Activated T-helper 1 cell treated with anti-CD3 and anti-CD28 coated beads, Interleukin-12 subunit alpha, Interleukin-12 subunit beta, Interleukin-2, Interleukin-4 antibody, amounts not matched to agents 30 ng/mL and 10 ng/mL and 1 ng/mL, durations not matched to agents 14 hours and 24 hours and 36 hours (primary cell): ENCODE measurements around the gene UBR3. TPM values are rescaled to one million over a fixed set of nuclear protein-coding genes. Genes with fewer than 3 reads are reported as not detected.
"Not testable (repeated sequence)": the region's sequence is repeated elsewhere in the genome, so short reads cannot be mapped to it uniquely, and the experiment has no call there.

Experiments used
- DNase-seq: peaks from one replicate; pipeline ENCODE4 v3.0.0; 2021; ENCODE audit warnings: low spot score
- H3K27ac Mint-ChIP-seq: one replicate; pipeline ENCODE4 v1.8.0; 2021; ENCODE audit warnings: mild to moderate bottlenecking, mixed read lengths
- H3K27me3 Mint-ChIP-seq: one replicate; pipeline ENCODE4 v1.8.0; 2022; ENCODE audit warnings: mild to moderate bottlenecking, moderate library complexity, mixed read lengths; ENCODE audit not compliant: insufficient read depth
- H3K36me3 Mint-ChIP-seq: one replicate; pipeline ENCODE4 v1.8.0; 2021; ENCODE audit warnings: low read depth, mixed read lengths
- H3K4me1 Mint-ChIP-seq: one replicate; pipeline ENCODE4 v1.8.0; 2021; ENCODE audit warnings: low read depth, mixed read lengths
- H3K4me3 Mint-ChIP-seq: one replicate; pipeline ENCODE4 v1.8.0; 2021; ENCODE audit warnings: mild to moderate bottlenecking, moderate library complexity, mixed read lengths
- H3K9me3 Mint-ChIP-seq: one replicate; pipeline ENCODE4 v1.8.0; 2021; ENCODE audit warnings: mixed read lengths
- intact Hi-C: fragments of 100-400 bp; cut with micrococcal nuclease; formaldehyde crosslinking; loops from one replicate; pipeline ENCODE4 v1.15.1; 2024
- total RNA-seq: library from RNA; stranded (reverse); gene quantifications from 2 replicates; pipeline ENCODE4 v1.2.3, GENCODE V29; 2022

The UBR3 gene
- total RNA-seq, 1 donor from 2014 or later: 29.6 TPM

GRCh38 chr2:169936652-169937051, 109.4 kb downstream of the UBR3 start:
- H3K27me3 Mint-ChIP-seq, H3K4me1 Mint-ChIP-seq, H3K36me3 Mint-ChIP-seq, DNase-seq, H3K27ac Mint-ChIP-seq, H3K4me3 Mint-ChIP-seq, intact Hi-C loops, H3K9me3 Mint-ChIP-seq: not testable (repeated sequence)

GRCh38 chr2:169945515-169945914, 118.3 kb downstream of the UBR3 start:
- DNase-seq: no peak
- Mint-ChIP-seq H3K4me1 (peaks cover 6% of the 10 kb centered on the region), H3K4me3 (no peak overlapping the region), H3K27me3 (no peaks in the 10 kb centered on the region), H3K27ac (no peak overlapping the region), H3K36me3 (peaks cover 19% of the 10 kb centered on the region), H3K9me3 (no peaks in the 10 kb centered on the region)
- intact Hi-C loops: no loop called here

GRCh38 chr2:169946092-169946491, 118.8 kb downstream of the UBR3 start:
- H3K4me3 Mint-ChIP-seq: no peak overlapping the region
- intact Hi-C loops: no loop called here

GRCh38 chr2:169946546-169946945, 119.3 kb downstream of the UBR3 start:
- intact Hi-C loops: no loop called here
- H3K4me1 Mint-ChIP-seq: peaks cover 6% of the 10 kb centered on the region
- H3K27me3 Mint-ChIP-seq: no peaks in the 10 kb centered on the region
- no peak overlapping the region for H3K4me3 Mint-ChIP-seq
- no peak for DNase-seq
- H3K27ac Mint-ChIP-seq: no peak overlapping the region
- H3K36me3 Mint-ChIP-seq: peaks cover 19% of the 10 kb centered on the region
- H3K9me3 Mint-ChIP-seq: no peaks in the 10 kb centered on the region

More at GRCh38 chr2:169946092-169946491, 118.8 kb downstream of the UBR3 start:
- H3K9me3 Mint-ChIP-seq: no peaks in the 10 kb centered on the region
- no peak for DNase-seq
- H3K27me3 Mint-ChIP-seq: no peaks in the 10 kb centered on the region
- H3K36me3 Mint-ChIP-seq: peaks cover 19% of the 10 kb centered on the region
- no peak overlapping the region for H3K27ac Mint-ChIP-seq
- H3K4me1 Mint-ChIP-seq: peaks cover 6% of the 10 kb centered on the region

GRCh38 chr2:169955940-169956339, 128.7 kb downstream of the UBR3 start:
- Mint-ChIP-seq H3K27me3 (no peaks in the 10 kb centered on the region), H3K4me1 (no peaks in the 10 kb centered on the region), H3K36me3 (peaks cover 18% of the 10 kb centered on the region), H3K9me3 (peaks cover 5% of the 10 kb centered on the region), H3K4me3 (no peak overlapping the region), H3K27ac (no peak overlapping the region)
- DNase-seq: no peak
- intact Hi-C loops: no loop called here

GRCh38 chr2:169957219-169957618, 130.0 kb downstream of the UBR3 start:
- H3K27me3 Mint-ChIP-seq, H3K4me3 Mint-ChIP-seq, intact Hi-C loops, DNase-seq, H3K4me1 Mint-ChIP-seq, H3K9me3 Mint-ChIP-seq, H3K27ac Mint-ChIP-seq: not testable (repeated sequence)
- peaks cover 21% of the 10 kb centered on the region for H3K36me3 Mint-ChIP-seq

- Mint-ChIP-seq H3K4me3 (no peak overlapping the region), H3K27me3 (no peaks in the 10 kb centered on the region), H3K4me1 (no peaks in the 10 kb centered on the region), H3K9me3 (peaks cover 4% of the 10 kb centered on the region), H3K27ac (no peak overlapping the region), H3K36me3 (peaks cover 18% of the 10 kb centered on the region)
- no peak for DNase-seq
- intact Hi-C loops: no loop called here
These were observed 134.7 kb downstream of the UBR3 start for GRCh38 chr2:169961911-169962310.

DNA sequence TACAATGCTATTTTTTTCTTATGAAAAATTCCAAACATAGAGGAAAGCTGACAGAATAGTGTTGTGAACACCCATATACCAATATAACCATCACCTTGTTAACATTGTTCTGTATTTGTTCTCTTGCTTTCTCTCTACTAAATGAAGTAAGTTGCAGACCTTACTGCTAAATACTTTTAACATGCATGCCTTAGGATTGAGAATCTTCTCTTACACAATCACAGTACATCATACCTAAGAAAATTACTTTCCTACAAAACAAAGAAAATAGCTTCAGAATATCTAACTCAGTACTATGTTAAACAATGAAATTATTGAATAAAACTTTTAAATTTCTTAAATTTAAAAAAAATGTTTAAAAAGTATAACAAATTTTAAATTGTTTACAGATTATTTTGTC, 136.5 kb downstream of the UBR3 start:
- Mint-ChIP-seq H3K4me1 (no peaks in the 10 kb centered on the region), H3K4me3 (no peak overlapping the region), H3K36me3 (peaks cover 19% of the 10 kb centered on the region), H3K27ac (no peak overlapping the region), H3K9me3 (no peaks in the 10 kb centered on the region), H3K27me3 (no peaks in the 10 kb centered on the region)
- intact Hi-C loops: no loop called here
- no peak for DNase-seq

DNA sequence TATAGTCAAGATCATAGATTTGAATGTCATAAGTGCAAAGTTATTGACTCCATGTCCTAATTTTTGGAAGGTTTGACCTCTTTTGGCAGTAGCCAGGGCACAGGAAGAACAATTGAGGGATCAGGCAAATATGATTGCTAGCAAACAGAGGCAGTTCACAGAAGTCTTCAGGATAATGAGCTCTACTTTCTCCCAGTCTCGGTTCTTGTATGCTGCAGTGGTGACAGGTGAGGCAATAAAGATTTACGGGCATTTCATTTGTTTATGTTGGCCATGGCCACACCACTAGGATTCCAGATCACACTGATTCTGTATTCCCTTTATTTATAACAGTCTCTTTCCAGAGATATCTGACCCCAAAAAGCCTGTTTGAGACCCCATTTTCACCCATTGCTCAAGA, 137.5 kb downstream of the UBR3 start:
- intact Hi-C loops: no loop called here
- peaks cover 19% of the 10 kb centered on the region for H3K36me3 Mint-ChIP-seq
- no peaks in the 10 kb centered on the region for H3K27me3 Mint-ChIP-seq
- H3K27ac Mint-ChIP-seq: no peak overlapping the region
- DNase-seq: no peak
- H3K4me3 Mint-ChIP-seq: no peak overlapping the region
- H3K4me1 Mint-ChIP-seq: no peaks in the 10 kb centered on the region
- no peaks in the 10 kb centered on the region for H3K9me3 Mint-ChIP-seq

GRCh38 chr2:169965495-169965894, 138.2 kb downstream of the UBR3 start:
- intact Hi-C loops: no loop called here

GRCh38 chr2:169966454-169966853, 139.2 kb downstream of the UBR3 start:
- intact Hi-C loops: no loop called here
- Mint-ChIP-seq H3K4me1 (no peaks in the 10 kb centered on the region), H3K9me3 (no peaks in the 10 kb centered on the region), H3K27ac (no peak overlapping the region), H3K36me3 (peaks cover 20% of the 10 kb centered on the region), H3K4me3 (no peak overlapping the region), H3K27me3 (no peaks in the 10 kb centered on the region)
- DNase-seq: no peak

More at GRCh38 chr2:169965495-169965894, 138.2 kb downstream of the UBR3 start:
- Mint-ChIP-seq H3K27me3 (no peaks in the 10 kb centered on the region), H3K4me1 (no peaks in the 10 kb centered on the region), H3K4me3 (no peak overlapping the region), H3K36me3 (peaks cover 23% of the 10 kb centered on the region), H3K27ac (no peak overlapping the region), H3K9me3 (no peaks in the 10 kb centered on the region)
- no peak for DNase-seq

DNA sequence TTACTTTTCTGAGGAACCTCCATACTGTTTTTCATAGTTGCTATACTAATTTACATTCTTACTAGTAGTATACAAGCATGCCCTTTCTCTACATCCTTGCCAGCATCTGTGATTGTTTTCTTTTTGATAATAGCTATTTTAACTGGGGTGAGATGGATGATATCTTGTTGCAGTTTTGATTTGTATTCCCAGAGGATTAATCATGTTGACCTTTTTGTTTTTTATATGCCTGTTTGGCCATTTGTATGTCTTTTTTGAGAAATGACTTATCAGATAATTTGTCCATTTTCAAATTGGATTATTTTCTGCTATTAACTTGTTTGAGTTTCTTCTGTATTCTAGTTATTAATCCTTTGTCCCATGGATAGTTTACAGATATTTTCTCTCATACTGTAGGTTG, 141.5 kb downstream of the UBR3 start:
- intact Hi-C loops: no loop called here
- H3K27me3 Mint-ChIP-seq: no peaks in the 10 kb centered on the region
- H3K9me3 Mint-ChIP-seq: no peaks in the 10 kb centered on the region
- H3K27ac Mint-ChIP-seq: no peak overlapping the region
- no peak for DNase-seq
- no peaks in the 10 kb centered on the region for H3K4me1 Mint-ChIP-seq
- H3K36me3 Mint-ChIP-seq: peaks cover 19% of the 10 kb centered on the region
- H3K4me3 Mint-ChIP-seq: no peak overlapping the region

GRCh38 chr2:169975221-169975620, 148.0 kb downstream of the UBR3 start:
- H3K9me3 Mint-ChIP-seq: peaks cover 39% of the 10 kb centered on the region
- H3K36me3 Mint-ChIP-seq: peaks cover 38% of the 10 kb centered on the region
- H3K4me1 Mint-ChIP-seq: no peaks in the 10 kb centered on the region
- DNase-seq: no peak
- H3K27ac Mint-ChIP-seq: no peak overlapping the region
- intact Hi-C loops: no loop called here
- H3K4me3 Mint-ChIP-seq: no peak overlapping the region
- H3K27me3 Mint-ChIP-seq: peaks cover 2% of the 10 kb centered on the region

DNA sequence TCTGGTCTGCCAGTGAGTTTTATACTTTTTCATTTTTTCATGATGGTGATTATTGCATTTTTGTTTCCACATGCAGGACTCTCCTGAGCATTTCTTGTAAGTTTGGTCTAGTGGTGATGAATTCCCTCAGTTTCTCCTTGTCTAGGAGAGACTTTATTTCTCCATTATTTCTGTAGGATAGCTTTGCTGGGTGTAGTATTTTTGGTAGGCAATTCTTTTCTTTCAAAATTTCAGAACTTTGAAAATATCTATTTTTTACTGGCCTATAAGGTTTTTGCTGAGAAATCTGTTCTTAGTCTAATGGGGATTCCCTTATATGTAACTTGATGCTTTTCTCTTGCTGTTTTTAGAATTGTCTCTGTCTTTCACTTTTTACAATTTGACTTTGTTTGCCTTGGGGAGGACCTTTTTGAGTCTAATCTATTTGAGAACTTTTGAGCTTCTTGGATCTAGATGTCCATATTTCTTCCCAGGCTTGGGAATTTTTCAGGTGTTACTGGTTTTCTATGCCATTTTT, 149.1 kb downstream of the UBR3 start:
- intact Hi-C loops: no loop called here
- Mint-ChIP-seq H3K4me1 (no peaks in the 10 kb centered on the region), H3K4me3 (no peak overlapping the region), H3K27me3 (peaks cover 2% of the 10 kb centered on the region), H3K9me3 (peaks cover 39% of the 10 kb centered on the region), H3K36me3 (peaks cover 38% of the 10 kb centered on the region), H3K27ac (no peak overlapping the region)
- DNase-seq: no peak
